H1 (cell line): ENCODE measurements around the gene NUB1. TPM values are rescaled to one million over a fixed set of nuclear protein-coding genes. Genes with fewer than 3 reads are reported as not detected.

Experiments
- CHD7 ChIP-seq: fragments of 300-600 bp; sonication (generic); IDR thresholded peaks from 2 replicates; pipeline ENCODE4 v1.7.1; 2012; ENCODE audit warnings: low read length, moderate library complexity, mild to moderate bottlenecking, inconsistent platforms; ENCODE audit not compliant: insufficient replicate concordance
- CREB1 ChIP-seq: IDR thresholded peaks from 2 replicates; pipeline ENCODE4 v1.6.1; 2012; ENCODE audit warnings: inconsistent platforms
- FOSL1 ChIP-seq: IDR thresholded peaks from 2 replicates; pipeline ENCODE4 v1.6.1; 2011; ENCODE audit warnings: mild to moderate bottlenecking, low read depth, low read length, moderate library complexity; ENCODE audit not compliant: insufficient read depth
- KDM4A ChIP-seq: IDR thresholded peaks from one replicate; pipeline ENCODE4 v1.7.1; 2012; ENCODE audit warnings: low read depth, mild to moderate bottlenecking, moderate library complexity, low read length, inconsistent platforms; ENCODE audit not compliant: severe bottlenecking
- USF2 ChIP-seq: IDR thresholded peaks from 2 replicates; pipeline ENCODE4 v1.6.1; 2011; ENCODE audit warnings: low read length, improper control_type of control experiment
- polyA plus RNA-seq, 7 experiments: library from polyadenylated mRNA; depleted of rRNA in 3 of 7; stranded (reverse) in 5 of 7; unstranded in 2 of 7; fragments of >200 nt in 5 of 7; fragments of 200-250 nt in 2 of 7; gene quantifications; 1 replicate in 5 of 7; 2 replicates in 1 of 7; 4 replicates in 1 of 7; pipeline versions ENCODE4 v1.2.1 to v1.2.3, GENCODE V29; 2011 to 2013; ENCODE audit warnings: missing spikeins in 2 of 7, mixed read lengths in 2 of 7
- total RNA-seq: library from RNA; stranded (reverse); fragmentation: NEBNext Ultra II Directional; extraction: Animal tissue kit (Norgen Biotek cat#: 25700); gene quantifications from 2 replicates; pipeline ENCODE4 v1.2.1, GENCODE V29; 2021

Gene NUB1
- total and polyA plus RNA-seq, 2 of the 8 experiments (the other 6 are each of a cell fraction or from before 2014, with no cell fraction given): 22.1 to 43.5 TPM

- TF ChIP-seq CHD7: no peak
- no peak for TF ChIP-seq USF2
- TF ChIP-seq CREB1: no peak
- no peak for TF ChIP-seq FOSL1
- TF ChIP-seq KDM4A: no peak
These were observed 33.4 kb upstream of the NUB1 start (continued) for GRCh38 chr7:151308256-151308655.
